Urothelium cell line (cell line): ENCODE results near the gene ARMC10.
"Not testable (repeated sequence)": the region's sequence is repeated elsewhere in the genome, so short reads cannot be mapped to it uniquely, and the experiment has no call there.

Experiments
- DNase-seq: peaks from one replicate; pipeline ENCODE4 v3.0.0; 2011; ENCODE audit warnings: low spot score, mixed read lengths
- FAIRE-seq: peaks from 2 replicates; lab custom pipeline; 2011; peaks lifted over from hg19 to GRCh38; lab: Jason Lieb, UNC

ARMC10 gene

DNA sequence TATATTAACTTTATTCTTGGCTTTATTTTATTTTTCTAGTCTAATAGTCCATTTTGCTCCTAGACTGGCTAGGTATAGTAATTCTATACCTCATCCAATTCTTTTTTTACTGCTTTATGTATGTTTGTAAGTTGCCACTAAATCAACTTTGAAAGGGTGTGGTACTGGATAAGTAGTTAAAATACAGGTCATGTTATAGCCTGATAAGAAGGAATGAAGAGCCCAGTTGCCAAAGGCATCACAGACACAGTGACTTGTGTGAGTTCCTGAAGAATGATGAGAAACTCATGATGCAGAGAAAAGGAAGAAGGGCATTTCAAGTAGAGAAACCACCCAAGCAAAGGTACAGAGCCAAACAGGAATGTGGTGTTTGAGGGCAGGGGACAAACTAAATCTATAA lies 46.7 kb downstream of the ARMC10 start:
- no peak for FAIRE-seq
- no peak for DNase-seq

GRCh38 chr7:103123529-103123928 lies 48.6 kb downstream of the ARMC10 start:
- FAIRE-seq, result no peak
- no peak for DNase-seq

DNA sequence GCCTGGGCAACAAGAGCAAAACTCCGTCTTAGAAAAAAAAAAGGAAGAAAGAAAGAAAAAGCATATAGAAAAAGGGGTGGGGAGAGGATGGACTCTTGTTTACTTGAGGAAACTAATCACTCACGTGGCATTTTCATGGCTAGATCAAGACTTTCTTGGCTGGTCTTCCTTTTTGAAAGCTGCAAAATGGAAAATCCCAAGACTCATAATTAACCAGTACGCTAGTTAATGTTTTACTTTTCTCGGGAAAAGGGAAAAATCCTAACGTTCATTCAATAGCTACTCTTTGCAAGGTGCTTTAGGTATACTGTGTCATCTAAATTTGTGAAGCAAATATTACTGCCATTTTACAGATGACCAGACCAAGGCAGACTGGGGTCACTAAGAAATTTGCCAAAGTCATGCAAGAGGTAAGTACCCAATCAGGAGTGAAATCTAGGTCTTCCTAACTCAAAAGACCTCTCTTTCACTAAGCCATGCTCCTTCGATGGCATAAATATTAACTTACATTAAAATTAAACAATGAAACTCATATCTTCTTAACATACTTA lies 49.6 kb downstream of the ARMC10 start:
- no peak for FAIRE-seq
- no peak for DNase-seq

DNA sequence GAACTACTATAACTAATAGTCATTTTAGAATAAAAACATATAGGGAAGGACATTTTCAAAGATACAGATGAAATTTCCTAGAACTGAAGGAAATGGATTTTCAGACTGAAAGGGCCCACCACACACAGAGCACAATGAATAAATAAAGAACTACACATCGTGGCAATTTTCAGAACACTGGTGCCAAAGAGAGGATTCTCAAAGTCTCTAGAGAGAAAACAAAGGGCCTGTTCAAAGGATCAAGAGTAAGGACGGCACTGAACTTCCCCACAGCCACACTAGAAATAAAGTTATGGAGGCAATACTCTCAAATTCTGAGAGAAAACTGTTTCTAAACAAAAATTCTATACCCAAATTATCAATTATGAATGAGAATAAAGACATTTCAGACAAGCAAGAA lies 52.1 kb downstream of the ARMC10 start:
- DNase-seq (no peak), FAIRE-seq (no peak)

DNA sequence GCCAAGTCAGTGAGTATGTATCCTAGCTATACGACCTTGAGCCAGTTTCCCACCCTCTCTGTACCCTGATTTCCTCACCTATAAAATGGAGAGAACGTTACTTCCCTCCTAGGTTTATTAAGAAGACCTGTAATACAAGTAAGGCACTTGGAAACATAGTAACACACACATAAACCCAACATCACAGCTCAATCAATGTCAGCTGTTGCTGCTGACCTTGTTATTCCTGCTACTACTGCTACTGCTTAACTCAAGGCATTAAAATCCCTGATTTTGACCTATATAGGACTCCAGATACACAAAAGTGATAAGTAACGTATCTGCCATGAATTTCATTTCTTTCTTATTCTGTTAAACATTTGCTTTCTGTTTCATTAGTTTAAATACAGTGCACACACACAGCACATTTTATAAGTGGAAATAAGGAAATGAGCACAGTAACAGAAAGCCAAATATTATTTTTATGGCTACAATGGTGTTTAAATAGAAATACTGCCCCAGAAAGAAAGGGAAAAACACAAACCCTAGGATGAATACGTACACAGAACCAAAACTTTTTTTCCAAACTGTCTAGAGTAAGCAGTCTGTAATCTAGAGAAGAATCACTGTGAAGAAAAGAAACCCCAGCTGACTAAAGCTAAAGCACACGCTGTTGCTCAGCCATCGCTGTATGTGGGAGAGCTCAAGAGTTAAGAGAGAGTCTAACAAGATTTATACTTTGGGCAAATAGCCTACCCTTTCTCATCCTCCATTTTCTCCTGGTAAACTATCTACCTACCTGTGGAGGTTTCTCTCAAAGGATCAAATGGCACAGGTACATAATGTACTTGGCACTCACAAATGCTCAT lies 55.0 kb downstream of the ARMC10 start:
- no peak for FAIRE-seq
- DNase-seq, result no peak

DNA sequence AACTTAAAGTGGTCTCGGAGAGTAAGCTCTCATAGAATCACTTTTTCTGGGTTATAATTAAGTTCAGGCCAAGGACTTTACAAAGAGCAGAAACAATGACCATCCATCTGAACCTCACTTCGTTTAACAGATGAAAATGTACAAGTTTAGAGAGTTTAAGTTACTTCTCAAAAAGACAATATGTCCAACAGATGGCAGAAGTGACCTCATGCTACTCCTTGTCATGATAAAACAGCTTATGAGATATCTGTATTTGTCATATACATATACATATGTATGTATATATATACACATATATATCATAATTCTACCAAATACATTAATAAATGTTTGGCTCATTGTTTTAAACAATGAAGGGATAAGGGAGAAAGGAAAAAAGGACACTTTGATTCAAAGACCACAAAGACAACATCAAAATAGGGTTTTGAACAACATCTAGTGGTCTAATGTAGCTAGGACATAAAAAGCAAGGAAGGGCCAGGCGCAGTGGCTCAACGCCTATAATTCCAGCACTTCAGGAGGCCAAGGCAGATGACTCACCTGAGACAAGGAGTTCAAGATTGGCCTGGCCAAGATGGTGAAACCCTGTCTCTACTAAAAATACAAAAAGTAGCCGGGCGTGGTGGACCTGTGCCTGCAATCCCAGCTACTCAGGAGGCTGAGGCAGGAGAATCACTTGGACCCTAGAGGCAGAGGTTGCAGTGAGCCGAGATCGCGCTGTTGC lies 56.1 kb downstream of the ARMC10 start:
- no peak for FAIRE-seq
- no peak for DNase-seq

DNA sequence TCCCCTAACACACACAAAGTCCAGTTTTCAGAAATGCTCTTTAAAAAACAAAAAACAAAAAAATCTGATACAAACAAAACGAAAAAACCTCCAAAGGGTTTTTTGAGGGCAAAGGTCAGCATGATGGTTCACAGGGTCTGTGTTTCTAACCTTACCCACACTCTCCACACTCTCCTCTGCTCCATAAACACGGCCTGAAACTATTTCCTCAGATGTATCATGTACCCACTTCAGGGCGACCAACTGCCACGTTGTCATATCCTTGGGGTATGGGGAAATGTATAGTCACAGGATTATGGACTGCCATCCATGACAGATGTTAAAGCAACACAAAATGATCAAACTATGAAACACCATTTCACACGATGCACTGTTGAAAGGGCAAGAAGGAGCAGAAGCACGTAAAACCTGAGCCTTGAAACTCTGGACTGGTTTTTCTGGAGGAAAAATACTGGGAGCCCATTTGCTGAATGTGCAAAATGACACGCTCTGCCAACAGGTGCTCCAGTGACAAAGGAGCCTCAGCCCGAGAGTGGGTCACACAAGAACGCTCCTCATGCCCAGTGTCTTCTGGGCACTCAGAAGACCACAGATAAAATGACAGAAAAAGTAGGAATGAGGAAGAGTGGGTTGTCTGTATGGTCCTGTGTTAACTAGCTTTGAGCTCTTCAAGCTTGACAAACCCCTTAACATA lies 58.2 kb downstream of the ARMC10 start:
- FAIRE-seq (peak; percentile 53), DNase-seq (no peak)

- FAIRE-seq (no peak), DNase-seq (no peak)
Observed at GRCh38 chr7:103134836-103135554, 60.1 kb downstream of the ARMC10 start.

GRCh38 chr7:103140061-103140460 lies 65.1 kb downstream of the ARMC10 start:
- no peak for DNase-seq
- FAIRE-seq, result no peak

DNA sequence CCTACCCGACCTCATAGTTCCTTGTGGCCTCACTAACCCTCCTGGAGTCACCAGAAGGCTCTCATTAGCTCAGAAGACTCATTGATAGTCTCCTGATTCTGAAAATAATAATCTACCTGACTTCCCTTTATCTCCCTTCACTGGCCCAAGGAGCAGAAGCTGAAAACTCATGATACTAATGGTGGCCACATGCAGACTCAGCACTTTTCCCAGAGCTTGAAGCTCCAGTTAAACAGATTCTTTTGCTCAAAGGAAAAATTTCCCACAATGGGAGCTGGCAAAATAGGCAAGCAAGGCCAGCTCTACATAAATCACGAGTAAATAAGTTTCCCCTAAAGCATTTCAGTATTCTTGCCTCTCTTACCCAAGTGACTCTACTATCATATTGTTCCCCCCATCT lies 65.7 kb downstream of the ARMC10 start:
- no peak for FAIRE-seq
- DNase-seq, result no peak

DNA sequence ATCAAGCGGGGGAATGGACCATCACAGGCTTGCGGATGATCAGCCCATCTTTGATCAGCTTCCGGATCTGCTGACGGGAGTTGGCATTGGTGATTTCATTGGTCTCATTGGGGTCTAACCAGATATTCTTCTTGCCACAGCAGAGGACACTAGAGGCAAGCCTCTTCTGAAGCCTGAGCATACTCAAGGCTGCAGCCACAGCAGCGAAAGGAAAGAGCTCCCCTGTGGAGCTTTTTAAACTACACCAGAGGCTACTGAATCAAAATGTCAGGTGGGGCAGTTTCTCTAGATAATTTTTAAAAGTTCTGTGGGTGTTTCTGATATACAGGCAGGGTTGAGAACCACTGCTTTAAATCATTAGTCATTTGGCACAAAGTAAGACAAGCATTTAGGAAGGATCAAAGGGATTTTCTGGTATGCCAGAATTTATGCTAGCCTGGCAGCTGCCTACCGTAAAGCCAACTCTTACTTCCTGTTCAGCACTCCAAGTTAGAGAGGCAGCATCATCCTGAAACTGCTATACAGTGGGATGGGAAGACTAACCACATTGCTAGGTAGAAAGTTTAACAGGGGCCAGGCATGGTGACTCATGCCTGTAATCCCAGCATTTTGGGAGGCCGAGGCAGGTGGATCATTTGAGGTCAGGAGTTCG lies 66.9 kb downstream of the ARMC10 start:
- peak; percentile 39 for DNase-seq
- no peak for FAIRE-seq

DNA sequence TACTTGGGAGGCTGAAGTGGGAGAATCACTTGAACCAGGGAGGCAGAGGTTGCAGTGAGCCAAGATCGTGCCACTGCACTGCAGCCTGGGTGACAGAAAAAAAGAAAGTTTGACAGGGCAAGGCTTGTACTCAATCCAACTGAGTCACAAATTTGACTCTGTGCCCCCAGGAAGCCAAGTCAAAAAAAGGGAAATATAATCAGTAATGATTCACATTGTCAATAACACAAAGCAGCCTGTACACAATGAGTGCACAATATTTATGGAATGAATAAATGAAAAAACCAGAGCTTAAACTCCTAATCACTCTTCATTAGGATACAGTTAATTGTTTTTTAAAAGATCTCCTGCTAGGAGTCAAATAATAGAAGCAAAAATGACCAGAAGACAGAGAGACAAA lies 67.6 kb downstream of the ARMC10 start:
- DNase-seq, result no peak
- no peak for FAIRE-seq

GRCh38 chr7:103143868-103144267 lies 68.9 kb downstream of the ARMC10 start:
- DNase-seq, result no peak

GRCh38 chr7:103144754-103145153 lies 69.8 kb downstream of the ARMC10 start:
- DNase-seq, FAIRE-seq: not testable (repeated sequence)

More at GRCh38 chr7:103143868-103144267, 68.9 kb downstream of the ARMC10 start:
- no peak for FAIRE-seq

GRCh38 chr7:103148131-103148993 lies 73.4 kb downstream of the ARMC10 start:
- FAIRE-seq, result no peak
- no peak for DNase-seq
